ENCODE data around the gene SLC32A1.

DNA sequence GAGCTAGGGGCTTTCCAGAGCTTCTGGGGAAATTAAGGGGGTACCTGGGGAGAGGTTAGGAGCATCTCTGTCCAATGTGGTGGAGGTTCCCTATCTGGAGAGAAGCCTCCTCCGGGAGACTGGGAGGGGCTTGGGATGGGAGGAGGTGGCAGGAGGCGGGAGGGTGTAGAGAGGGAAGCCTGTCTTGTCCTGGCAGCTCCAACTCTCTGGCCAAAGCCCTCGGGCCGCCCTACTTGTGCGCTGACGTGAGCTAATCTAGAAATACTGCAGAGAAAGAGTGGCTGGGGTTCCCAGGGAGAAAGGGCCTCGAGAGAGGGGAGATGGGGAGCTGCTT lies 1.6 kb upstream of the SLC32A1 start:
- TF ChIP-seq POLR2A (IDR thresholded peaks at IDR 0.05; ENCODE audit: low read length): no peak
- no peak for TF ChIP-seq GATA1 (IDR thresholded peaks at IDR 0.05; ENCODE audit: low read depth, low read length)
